HG03097 (cell line): ENCODE results near the gene ARID4A.
"Not testable (repeated sequence)": the region's sequence is repeated elsewhere in the genome, so short reads cannot be mapped to it uniquely, and the experiment has no call there.

Experiments used
- ATAC-seq: cut with Tn5 transposase; IDR thresholded peaks from one replicate; pipeline ENCODE4 v1.9.1; 2021; ENCODE audit not compliant: unreplicated experiment, low FRiP score

ARID4A gene

GRCh38 chr14:58356268-58356667 lies 57.9 kb downstream of the ARID4A start:
- no peak for ATAC-seq

GRCh38 chr14:58362272-58362671 lies 63.9 kb downstream of the ARID4A start:
- ATAC-seq = not testable (repeated sequence)

- ATAC-seq = no peak
Measured at GRCh38 chr14:58362798-58363412, 64.5 kb downstream of the ARID4A start.

- no peak for ATAC-seq
Measured at GRCh38 chr14:58364316-58364715, 66.0 kb downstream of the ARID4A start.

- no peak for ATAC-seq
Measured at GRCh38 chr14:58367296-58367695, 68.9 kb downstream of the ARID4A start.

- ATAC-seq = no peak
Measured at GRCh38 chr14:58368956-58369355, 70.6 kb downstream of the ARID4A start.

- no peak for ATAC-seq
Measured at GRCh38 chr14:58376791-58377190, 78.4 kb downstream of the ARID4A start.

- ATAC-seq = no peak
Measured at GRCh38 chr14:58390830-58391229, 92.5 kb downstream of the ARID4A start.

- no peak for ATAC-seq
Measured at GRCh38 chr14:58395562-58395811, 97.1 kb downstream of the ARID4A start.

- ATAC-seq = peak; percentile 92
Measured at GRCh38 chr14:58395812-58396788, 97.7 kb downstream of the ARID4A start, which contains the start of gene TOMM20L. TSS of gene TOMM20L (plus strand) at chr14:58395930. CDS start at chr14:58395958, 28 bp downstream.

GRCh38 chr14:58397156-58397555 lies 98.8 kb downstream of the ARID4A start:
- ATAC-seq = no peak

- ATAC-seq = no peak
Measured at GRCh38 chr14:58398495-58398894, 100.1 kb downstream of the ARID4A start.

- no peak for ATAC-seq
Measured at GRCh38 chr14:58398895-58399294, 100.5 kb downstream of the ARID4A start.

- no peak for ATAC-seq
Measured at GRCh38 chr14:58401587-58401986, 103.2 kb downstream of the ARID4A start.

GRCh38 chr14:58408681-58409215 lies 110.4 kb downstream of the ARID4A start:
- no peak for ATAC-seq

GRCh38 chr14:58414845-58415244 lies 116.5 kb downstream of the ARID4A start:
- ATAC-seq = no peak

- no peak for ATAC-seq
Measured at GRCh38 chr14:58415636-58416547, 117.5 kb downstream of the ARID4A start.

- not testable (repeated sequence) for ATAC-seq
Measured at GRCh38 chr14:58416934-58417333, 118.6 kb downstream of the ARID4A start.
